Hepatic stellate cell (primary cell): ENCODE measurements around the gene SEC23A.
"Not testable (repeated sequence)": the region's sequence is repeated elsewhere in the genome, so short reads cannot be mapped to it uniquely, and the experiment has no call there.

Source experiments
- DNase-seq: peaks from one replicate; pipeline ENCODE4 v3.0.0; 2011; ENCODE audit warnings: low spot score

Gene SEC23A

GRCh38 chr14:39091716-39092115 is 11.3 kb downstream of the SEC23A start:
- DNase-seq: no peak

- no peak for DNase-seq
Measured at GRCh38 chr14:39090548-39091111, 12.4 kb downstream of the SEC23A start.

- no peak for DNase-seq
Measured at GRCh38 chr14:39087493-39087892, 15.5 kb downstream of the SEC23A start.

- DNase-seq: no peak
Measured at GRCh38 chr14:39085933-39086332, 17.1 kb downstream of the SEC23A start.

- DNase-seq: no peak
Measured at GRCh38 chr14:39083127-39083526, 19.9 kb downstream of the SEC23A start.

- DNase-seq: no peak
Measured at GRCh38 chr14:39080886-39081285, 22.1 kb downstream of the SEC23A start.

GRCh38 chr14:39071096-39071495 is 31.9 kb downstream of the SEC23A start:
- no peak for DNase-seq

GRCh38 chr14:39069923-39070322 is 33.1 kb downstream of the SEC23A start:
- no peak for DNase-seq

GRCh38 chr14:39069169-39069805 is 33.7 kb downstream of the SEC23A start:
- DNase-seq: not testable (repeated sequence)

GRCh38 chr14:39060818-39061437 is 42.1 kb downstream of the SEC23A start:
- DNase-seq: no peak

GRCh38 chr14:39055786-39056474 is 47.1 kb downstream of the SEC23A start:
- DNase-seq: no peak

- DNase-seq: not testable (repeated sequence)
Measured at GRCh38 chr14:39052869-39053454, 50.1 kb downstream of the SEC23A start.

- DNase-seq: peak; percentile 19
Measured at GRCh38 chr14:39050389-39050788, 52.6 kb downstream of the SEC23A start.

GRCh38 chr14:39045889-39046288 is 57.1 kb downstream of the SEC23A start:
- DNase-seq: not testable (repeated sequence)

GRCh38 chr14:39043352-39043943 is 59.6 kb downstream of the SEC23A start:
- no peak for DNase-seq

GRCh38 chr14:39040529-39040928 is 62.5 kb downstream of the SEC23A start:
- no peak for DNase-seq

GRCh38 chr14:39038542-39038941 is 64.5 kb downstream of the SEC23A start:
- no peak for DNase-seq

GRCh38 chr14:39036760-39037159 is 66.3 kb downstream of the SEC23A start:
- DNase-seq: no peak

GRCh38 chr14:39035336-39035735 is 67.7 kb downstream of the SEC23A start:
- no peak for DNase-seq

GRCh38 chr14:39034481-39035296 is 68.3 kb downstream of the SEC23A start:
- DNase-seq: peak; percentile 28

GRCh38 chr14:39033371-39033770 is 69.7 kb downstream of the SEC23A start:
- DNase-seq: no peak
